Psoas muscle (tissue), 8 donors: Measurements from ENCODE around the gene MRPL23. TPM values are rescaled to one million over a fixed set of nuclear protein-coding genes. Genes with fewer than 3 reads are reported as not detected.

ENCODE experiments used
- ATAC-seq, 4 donors: fragments of 200-7000 bp; cut with Tn5 transposase; one replicate each; pipeline ENCODE4 v1.9.1; 2020; ENCODE audit warnings: moderate library complexity in 3 of 4, mild to moderate bottlenecking in 2 of 4
- DNase-seq, 2 donors: peaks; one replicate each; pipeline ENCODE4 v3.0.0-alpha.2; 2020
- H3K27ac ChIP-seq: fragments of 200-600 bp; one replicate; pipeline ENCODE4 v1.8.0; 2022
- H3K27me3 ChIP-seq, 3 donors: fragments of 200-600 bp in 1 of 3; one replicate each; pipeline versions ENCODE4 v1.6.1 to v1.8.0; 2013 to 2022; ENCODE audit warnings: low read length in 2 of 3, mild to moderate bottlenecking in 2 of 3, moderate library complexity in 1 of 3; ENCODE audit not compliant: insufficient read depth in 3 of 3
- H3K36me3 ChIP-seq, 2 donors: fragments of 200-600 bp in 1 of 2; one replicate each; pipeline versions ENCODE4 v1.6.1 to v1.8.0; 2013 to 2022; ENCODE audit warnings: low read depth in 1 of 2, mild to moderate bottlenecking in 1 of 2, moderate library complexity in 1 of 2; ENCODE audit not compliant: insufficient read depth in 1 of 2
- H3K4me1 ChIP-seq: fragments of 200-600 bp; one replicate; pipeline ENCODE4 v1.8.0; 2022
- H3K4me3 ChIP-seq: fragments of 200-600 bp; one replicate; pipeline ENCODE4 v1.8.0; 2022; ENCODE audit warnings: mild to moderate bottlenecking
- H3K9me3 ChIP-seq: fragments of 200-600 bp; one replicate; pipeline ENCODE4 v1.8.0; 2022
- CTCF ChIP-seq: fragments of 200-600 bp; IDR thresholded peaks from one replicate; pipeline ENCODE4 v1.8.0; 2022; ENCODE audit warnings: antibody characterized with exemption
- WGBS, 3 donors: extraction: QIAGEN DNeasy Blood & Tissue Kit; methylation state at CpG; one replicate each; pipeline versions ENCODE4 v1.1.6 to v1.1.7; 2013; 5-methylcytosine and 5-hydroxymethylcytosine counted together
- intact Hi-C, 2 donors: fragments of 100-400 bp; cut with DNase I; formaldehyde crosslinking; loops; one replicate each; pipeline versions ENCODE4 v1.11.0 to v1.14.2; 2022
- polyA plus RNA-seq, 3 donors: library from polyadenylated mRNA; stranded (reverse); fragments of 200-250 nt; gene quantifications; one replicate each; pipeline ENCODE4 v1.2.3, GENCODE V29; 2013
- total RNA-seq, 4 donors: library from RNA; stranded (reverse); fragmentation: NEBNext Ultra II Directional in 2 of 4; extraction: Animal tissue kit (Norgen Biotek cat#: 25700) in 2 of 4; gene quantifications; one replicate each; pipeline versions ENCODE4 v1.2.1 to v1.2.4, GENCODE V29; 2021 to 2023
- donor health status: healthy with polysubstance abuse.
- donor health status: DM: no; HTN: no; CAD: no; lungs with moderate emphysema.
- donor health status: Bipolar disorder and iron deficiency.
- donor health status: healthy.
- donor health status: DM: yes; HTN: yes; CAD: no.
- donor health status: DM: no; HTN: no; CAD: no.
- donor health status: DM: no; HTN: no; CAD: no.
- donor health status: DM: yes; HTN: yes; CAD: no.

Gene MRPL23
- total and polyA plus RNA-seq, 7 donors, result 46.3 to 163 (median 84.0) TPM

GRCh38 chr11:1928891-1929541 lies 18.1 kb upstream of the MRPL23 start:
- DNase-seq (peak in 1 of 2 donors; percentile 60), ATAC-seq (peak in 1 of 4 donors; percentile 1)
- peak overlapping the region; percentile 4 for H3K4me3 ChIP-seq
- peak overlapping the region; percentile 53 for H3K27ac ChIP-seq
- 71 to 88% (median 80%) methylated on average over 19 to 35 of the region's 35 CpGs for WGBS, 3 donors
- TF ChIP-seq CTCF, result no peak
- intact Hi-C loops, result no loop called here
- no peaks in the 10 kb centered on the region for H3K9me3 ChIP-seq
- H3K27me3 ChIP-seq, result no peaks in the 10 kb centered on the region
- peaks cover 0 to 81% of the 10 kb centered on the region in 2 donors for H3K36me3 ChIP-seq
- H3K4me1 ChIP-seq, result peaks cover 43% of the 10 kb centered on the region

- Histone ChIP-seq H3K4me3 (no peak overlapping the region), H3K27ac (peak overlapping the region; percentile 53), H3K36me3 (peaks cover 0 to 81% of the 10 kb centered on the region in 2 donors), H3K4me1 (peaks cover 37% of the 10 kb centered on the region), H3K27me3 (no peaks in the 10 kb centered on the region), H3K9me3 (no peaks in the 10 kb centered on the region)
- 74 to 83% (median 81%) methylated on average over 23 to 25 of the region's 25 CpGs for WGBS, 3 donors
- intact Hi-C loops, result no loop called here
- DNase-seq (peak in 1 of 2 donors; percentile 47), ATAC-seq (no peak)
- TF ChIP-seq CTCF, result no peak
These were observed 17.3 kb upstream of the MRPL23 start for GRCh38 chr11:1929621-1930461.

- no peaks in the 10 kb centered on the region for H3K9me3 ChIP-seq
- H3K36me3 ChIP-seq, result peaks cover 0 to 86% of the 10 kb centered on the region in 2 donors
- ATAC-seq (peak in 1 of 4 donors; percentile 11), DNase-seq (peak in 1 of 2 donors; percentile 24)
- no peaks in the 10 kb centered on the region for H3K27me3 ChIP-seq
- no peak for TF ChIP-seq CTCF
- H3K4me3 ChIP-seq, result no peak overlapping the region
- intact Hi-C loops, result no loop called here
- H3K4me1 ChIP-seq, result peaks cover 30% of the 10 kb centered on the region
- peak overlapping the region; percentile 53 for H3K27ac ChIP-seq
- 57 to 82% (median 60%) methylated on average over 9 of the region's 9 CpGs for WGBS, 3 donors
These were observed 16.7 kb upstream of the MRPL23 start for GRCh38 chr11:1930462-1930830.

DNA sequence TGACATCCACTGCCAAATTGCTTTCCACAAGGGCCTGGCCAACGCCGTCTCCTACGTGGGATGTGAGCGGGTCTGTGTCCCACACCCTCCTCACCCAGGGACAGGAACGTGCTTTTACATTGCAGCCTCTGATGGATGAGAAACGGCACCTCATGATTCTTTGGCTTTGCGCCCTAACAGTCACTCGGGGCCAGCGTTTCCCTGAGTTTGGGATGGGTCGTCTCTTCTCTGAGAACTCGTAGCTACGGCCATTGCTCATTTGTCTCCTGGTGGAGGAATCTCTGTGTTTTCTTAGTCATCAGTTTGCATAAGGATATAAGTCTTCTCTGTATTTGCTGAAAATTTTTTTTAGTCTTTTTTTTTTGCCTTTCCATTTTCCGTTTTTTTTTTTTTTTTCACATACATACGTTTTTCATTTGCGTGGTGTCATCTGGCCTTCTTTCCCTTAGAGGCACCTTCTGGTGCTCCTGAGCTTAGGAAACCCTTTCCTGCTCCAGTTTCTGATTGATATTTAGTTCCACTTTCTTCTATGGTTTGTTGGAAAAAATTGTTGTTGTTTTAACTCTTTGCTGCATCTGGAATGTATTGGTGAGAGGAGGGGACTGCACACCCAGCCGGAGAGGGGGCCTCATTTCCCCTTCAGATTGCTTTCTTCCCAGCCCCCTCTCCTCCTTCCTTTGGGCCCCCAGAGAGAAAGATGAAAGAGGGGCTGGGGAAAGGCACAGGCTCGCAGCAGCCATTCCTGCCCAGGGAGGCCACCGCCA lies 15.6 kb upstream of the MRPL23 start:
- peaks cover 0 to 86% of the 10 kb centered on the region in 2 donors for H3K36me3 ChIP-seq
- no peaks in the 10 kb centered on the region for H3K9me3 ChIP-seq
- WGBS, 3 donors, result 45 to 55% (median 50%) methylated on average over 18 of the region's 18 CpGs
- H3K4me3 ChIP-seq, result no peak overlapping the region
- H3K4me1 ChIP-seq, result peaks cover 21% of the 10 kb centered on the region
- peak in 2 of 4 donors; percentile 14 to 27 for ATAC-seq
- H3K27me3 ChIP-seq, result no peaks in the 10 kb centered on the region
- TF ChIP-seq CTCF, result no peak
- H3K27ac ChIP-seq, result peak overlapping the region; percentile 53
- peak; percentile 70 to 76 for DNase-seq
- intact Hi-C loops, result no loop called here
